ENCODE data around the gene EVPLL.
A peak's percentile ranks its signal among the peaks of the same experiment; 100 is the strongest.
"Not testable (repeated sequence)": the region's sequence is repeated elsewhere in the genome, so short reads cannot be mapped to it uniquely, and the experiment has no call there.

EVPLL gene

DNA sequence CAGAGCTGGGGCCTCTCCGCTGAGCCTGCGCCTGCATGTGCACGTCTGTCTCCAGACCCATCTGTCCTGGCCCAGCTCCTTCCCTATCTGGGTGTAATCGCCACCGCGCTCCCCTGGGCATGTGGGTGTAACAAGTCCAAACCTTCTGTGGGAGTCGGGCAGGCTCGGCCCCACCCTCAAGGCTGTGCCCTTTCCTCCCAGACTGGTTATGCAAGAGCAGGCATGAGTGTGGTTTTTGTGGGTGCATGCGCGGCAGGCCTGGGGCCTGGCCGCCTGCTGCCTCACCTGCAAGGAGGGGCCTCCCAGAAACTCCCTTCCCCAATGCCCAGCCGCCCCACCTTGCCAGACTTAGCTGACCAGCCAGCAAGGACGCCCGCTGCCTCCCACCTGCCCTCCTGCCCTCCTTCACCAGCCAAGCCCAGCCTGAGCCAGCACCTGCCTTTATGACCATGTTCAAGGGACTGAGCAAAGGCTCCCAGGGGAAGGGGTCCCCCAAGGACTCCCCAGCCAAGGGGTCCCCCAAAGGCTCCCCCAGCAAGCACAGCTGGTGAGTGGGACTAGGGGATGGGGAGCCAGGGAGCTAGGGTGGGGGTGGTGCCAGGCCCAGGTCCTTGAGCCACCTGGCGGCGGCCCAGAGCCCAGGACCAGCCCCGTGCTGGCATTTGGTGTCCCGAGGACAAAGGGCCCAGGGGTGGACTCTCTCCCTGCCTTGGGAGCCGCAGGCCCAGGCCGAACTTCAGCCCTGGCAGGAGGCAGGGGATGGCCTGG lies at the start of gene EVPLL:
Gene EVPLL, plus strand, starts transcription at position 342 of the 768 bp plus-strand sequence. CDS start 3,160 bp downstream, outside the sequence.
- Histone ChIP-seq H3K4me3 (ENCODE audit: low read depth, low read length) (no peak within 1 kb of the TSS), H3K27me3 (replicated peaks) (peaks cover 2% of the 10 kb centered on the region), H3K27ac (no peak within 1 kb of the TSS), H3K36me3 (replicated peaks) (no peaks in the 10 kb centered on the region)
- DNase-seq: no peak
- TF ChIP-seq, protein P1, sequence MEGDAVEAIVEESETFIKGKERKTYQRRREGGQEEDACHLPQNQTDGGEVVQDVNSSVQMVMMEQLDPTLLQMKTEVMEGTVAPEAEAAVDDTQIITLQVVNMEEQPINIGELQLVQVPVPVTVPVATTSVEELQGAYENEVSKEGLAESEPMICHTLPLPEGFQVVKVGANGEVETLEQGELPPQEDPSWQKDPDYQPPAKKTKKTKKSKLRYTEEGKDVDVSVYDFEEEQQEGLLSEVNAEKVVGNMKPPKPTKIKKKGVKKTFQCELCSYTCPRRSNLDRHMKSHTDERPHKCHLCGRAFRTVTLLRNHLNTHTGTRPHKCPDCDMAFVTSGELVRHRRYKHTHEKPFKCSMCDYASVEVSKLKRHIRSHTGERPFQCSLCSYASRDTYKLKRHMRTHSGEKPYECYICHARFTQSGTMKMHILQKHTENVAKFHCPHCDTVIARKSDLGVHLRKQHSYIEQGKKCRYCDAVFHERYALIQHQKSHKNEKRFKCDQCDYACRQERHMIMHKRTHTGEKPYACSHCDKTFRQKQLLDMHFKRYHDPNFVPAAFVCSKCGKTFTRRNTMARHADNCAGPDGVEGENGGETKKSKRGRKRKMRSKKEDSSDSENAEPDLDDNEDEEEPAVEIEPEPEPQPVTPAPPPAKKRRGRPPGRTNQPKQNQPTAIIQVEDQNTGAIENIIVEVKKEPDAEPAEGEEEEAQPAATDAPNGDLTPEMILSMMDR (IDR thresholded peaks at IDR 0.05; ENCODE audit: low read depth, low read length, missing control alignments): peak; percentile 27
- in situ Hi-C loops (cut with HindIII; ENCODE audit: low pct_ligation_motif_present, low sequenced_read_pairs): no loop called here

DNA sequence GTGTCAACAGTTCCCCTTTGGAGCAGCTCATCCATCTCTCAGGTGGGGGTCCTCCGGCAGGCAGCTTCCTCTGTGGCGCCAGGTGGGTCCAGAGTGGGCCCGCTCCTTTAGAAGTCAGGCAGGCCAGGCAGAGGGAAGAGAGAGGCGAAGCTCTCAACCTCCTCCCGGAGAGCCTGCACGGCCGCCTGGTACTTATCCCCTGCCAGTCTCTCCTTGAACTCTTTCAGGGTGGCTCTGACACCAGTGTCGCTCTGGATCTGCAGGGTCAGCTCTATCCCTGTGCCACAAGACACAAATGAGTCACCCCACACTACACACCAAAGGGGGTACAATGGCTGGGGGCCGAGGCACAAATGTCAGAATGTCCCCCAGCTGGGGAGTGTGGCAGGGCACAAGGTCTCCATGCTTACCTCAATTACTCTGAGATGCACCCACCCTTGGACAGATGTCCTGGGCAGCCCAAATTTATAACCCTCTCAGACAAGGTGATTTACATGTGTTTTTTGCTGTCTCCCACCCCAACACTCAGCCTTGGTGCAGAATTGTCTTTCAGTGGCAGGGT lies 48.9 kb upstream of the EVPLL start:
- H3K27me3 ChIP-seq (replicated peaks): no peaks in the 10 kb centered on the region
- TF ChIP-seq, protein P1 (IDR thresholded peaks at IDR 0.05; ENCODE audit: low read depth, low read length, missing control alignments): no peak
- in situ Hi-C loops (cut with HindIII; ENCODE audit: low pct_ligation_motif_present, low sequenced_read_pairs): no loop called here
- DNase-seq: no peak
- H3K36me3 ChIP-seq (replicated peaks): peaks cover 14% of the 10 kb centered on the region
- H3K27ac ChIP-seq: no peak overlapping the region
- H3K4me3 ChIP-seq (ENCODE audit: low read depth, low read length): no peak overlapping the region

DNA sequence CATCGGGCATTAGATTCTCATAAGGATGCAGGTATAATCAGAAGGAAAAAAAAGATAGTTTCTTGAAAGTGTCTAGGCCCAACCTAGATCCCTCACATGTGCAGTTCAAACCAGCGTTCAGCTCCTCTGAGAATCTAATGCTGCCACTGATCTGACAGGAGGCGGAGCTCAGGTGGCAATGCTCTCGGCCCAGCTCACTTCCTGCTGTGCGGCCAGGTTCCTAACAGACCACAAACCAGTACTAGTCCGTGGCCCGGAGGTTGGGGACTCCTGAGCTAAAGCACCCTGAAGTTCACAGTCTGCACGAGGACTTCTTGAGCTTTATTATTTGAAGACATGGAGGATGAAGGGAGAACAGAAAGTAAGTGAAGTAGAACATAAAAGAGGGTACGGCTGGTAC lies 45.7 kb upstream of the EVPLL start:
- H3K27ac ChIP-seq: no peak overlapping the region
- H3K27me3 ChIP-seq (replicated peaks): no peaks in the 10 kb centered on the region
- no peak for DNase-seq
- in situ Hi-C loops (cut with HindIII; ENCODE audit: low pct_ligation_motif_present, low sequenced_read_pairs): no loop called here
- no peaks in the 10 kb centered on the region for H3K36me3 ChIP-seq (replicated peaks)
- no peak overlapping the region for H3K4me3 ChIP-seq (ENCODE audit: low read depth, low read length)
- TF ChIP-seq, protein P1 (IDR thresholded peaks at IDR 0.05; ENCODE audit: low read depth, low read length, missing control alignments): no peak

DNA sequence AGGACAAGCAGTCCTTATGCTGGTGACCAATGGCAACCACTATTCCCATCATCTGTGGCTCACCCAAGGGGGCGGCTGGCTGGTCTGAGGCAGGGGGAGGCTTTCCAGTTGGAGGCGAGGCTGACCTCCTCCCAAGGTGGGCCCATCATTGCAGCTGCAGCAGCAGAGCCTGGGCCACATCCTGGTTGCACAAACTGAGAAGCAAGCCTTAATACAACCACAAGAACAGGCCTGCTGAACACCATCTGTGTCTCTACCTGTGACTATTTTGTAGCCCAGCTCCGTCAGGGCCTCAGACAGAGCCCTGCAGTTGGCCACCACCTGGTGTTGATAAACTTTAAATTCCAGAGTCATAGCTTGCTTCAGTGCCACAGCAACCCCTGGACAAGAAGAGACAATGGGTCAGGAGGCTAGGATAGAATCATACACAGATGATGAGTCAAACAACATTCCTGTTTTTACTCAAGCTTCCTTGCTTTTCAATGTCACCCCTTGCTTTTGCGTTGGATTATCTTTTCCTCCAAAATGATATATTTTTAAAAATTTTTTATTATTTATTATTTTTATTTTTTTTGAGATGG lies 44.6 kb upstream of the EVPLL start:
- TF ChIP-seq, protein P1 (IDR thresholded peaks at IDR 0.05; ENCODE audit: low read depth, low read length, missing control alignments): no peak
- Histone ChIP-seq H3K27me3 (replicated peaks) (no peaks in the 10 kb centered on the region), H3K4me3 (ENCODE audit: low read depth, low read length) (no peak overlapping the region), H3K27ac (no peak overlapping the region), H3K36me3 (replicated peaks) (no peaks in the 10 kb centered on the region)
- no peak for DNase-seq
- in situ Hi-C loops (cut with HindIII; ENCODE audit: low pct_ligation_motif_present, low sequenced_read_pairs): no loop called here

DNA sequence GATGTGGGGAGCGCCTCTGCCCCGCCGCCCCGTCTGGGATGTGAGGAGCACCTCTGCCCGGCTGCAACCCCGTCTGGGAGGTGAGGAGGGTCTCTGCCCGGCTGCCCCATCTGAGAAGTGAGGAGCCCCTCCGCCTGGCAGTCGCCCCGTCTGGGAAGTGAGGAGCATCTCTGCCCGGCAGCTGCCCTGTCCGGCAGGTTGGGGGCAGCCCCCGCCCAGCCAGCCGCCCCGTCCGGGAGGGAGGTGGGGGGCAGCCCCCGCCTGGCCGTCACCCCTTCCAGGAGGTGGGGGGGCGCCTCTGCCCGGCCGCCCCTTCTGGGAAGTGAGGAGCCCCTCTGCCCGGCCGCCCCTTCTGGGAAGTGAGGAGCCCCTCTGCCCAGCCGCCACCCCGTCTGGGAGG lies 39.4 kb upstream of the EVPLL start:
- H3K27me3 ChIP-seq (replicated peaks); H3K36me3 ChIP-seq (replicated peaks); H3K27ac ChIP-seq; DNase-seq; in situ Hi-C loops (cut with HindIII; ENCODE audit: low pct_ligation_motif_present, low sequenced_read_pairs); H3K4me3 ChIP-seq (ENCODE audit: low read depth, low read length): not testable (repeated sequence)

DNA sequence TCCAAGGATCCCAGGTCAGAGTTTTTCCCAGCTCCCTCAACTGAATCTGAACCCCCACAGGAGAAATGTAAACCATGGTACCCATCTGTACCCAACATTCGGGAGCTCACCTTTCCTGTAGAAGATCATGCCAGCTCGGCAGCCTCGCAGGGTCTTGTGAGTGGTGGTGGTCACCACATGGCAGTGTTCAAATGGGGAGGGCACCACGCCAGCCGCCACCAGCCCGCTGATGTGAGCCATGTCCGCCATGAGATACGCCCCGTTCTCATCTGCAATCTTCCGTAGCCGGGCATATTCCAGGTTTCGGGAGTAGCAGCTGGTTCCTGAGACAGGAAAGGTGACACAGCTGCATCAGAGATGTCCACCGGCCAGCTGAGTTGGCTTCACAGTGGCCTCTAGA lies 37.6 kb upstream of the EVPLL start:
- TF ChIP-seq, protein P1 (IDR thresholded peaks at IDR 0.05; ENCODE audit: low read depth, low read length, missing control alignments): no peak
- H3K27ac ChIP-seq: no peak overlapping the region
- no peaks in the 10 kb centered on the region for H3K36me3 ChIP-seq (replicated peaks)
- DNase-seq: no peak
- in situ Hi-C loops (cut with HindIII; ENCODE audit: low pct_ligation_motif_present, low sequenced_read_pairs): no loop called here
- no peaks in the 10 kb centered on the region for H3K27me3 ChIP-seq (replicated peaks)
- H3K4me3 ChIP-seq (ENCODE audit: low read depth, low read length): no peak overlapping the region
